Stomach smooth muscle (tissue), 2 donors: ENCODE results near the gene CTU2.

Experiments
- H3K27ac ChIP-seq: one replicate; pipeline ENCODE4 v1.7.0; 2013; ENCODE audit warnings: mild to moderate bottlenecking, low read length, inconsistent platforms
- H3K27me3 ChIP-seq, 2 donors: one replicate each; pipeline ENCODE4 v1.7.0; 2013; ENCODE audit warnings: low read length in 2 of 2; ENCODE audit not compliant: insufficient read depth in 2 of 2, control insufficient read depth in 1 of 2
- H3K36me3 ChIP-seq, 2 donors: one replicate each; pipeline ENCODE4 v1.7.0; 2013; ENCODE audit warnings: low read length in 2 of 2; ENCODE audit not compliant: control insufficient read depth in 2 of 2, insufficient read depth in 2 of 2
- H3K4me1 ChIP-seq: one replicate; pipeline ENCODE4 v1.7.0; 2013; ENCODE audit warnings: low read length; ENCODE audit not compliant: control insufficient read depth, insufficient read depth
- H3K4me3 ChIP-seq, 2 donors: one replicate each; pipeline ENCODE4 v1.7.0; 2013; ENCODE audit warnings: low read length in 2 of 2
- H3K9ac ChIP-seq, 2 donors: one replicate each; pipeline ENCODE4 v1.7.0; 2013; ENCODE audit warnings: low read length in 2 of 2, mild to moderate bottlenecking in 1 of 2
- H3K9me3 ChIP-seq, 2 donors: one replicate each; pipeline ENCODE4 v1.7.0; 2013; ENCODE audit warnings: low read length in 2 of 2; ENCODE audit not compliant: control insufficient read depth in 2 of 2
- donor health status: healthy.
- donor health status: Pancreatic carcinoma.

Gene CTU2

DNA sequence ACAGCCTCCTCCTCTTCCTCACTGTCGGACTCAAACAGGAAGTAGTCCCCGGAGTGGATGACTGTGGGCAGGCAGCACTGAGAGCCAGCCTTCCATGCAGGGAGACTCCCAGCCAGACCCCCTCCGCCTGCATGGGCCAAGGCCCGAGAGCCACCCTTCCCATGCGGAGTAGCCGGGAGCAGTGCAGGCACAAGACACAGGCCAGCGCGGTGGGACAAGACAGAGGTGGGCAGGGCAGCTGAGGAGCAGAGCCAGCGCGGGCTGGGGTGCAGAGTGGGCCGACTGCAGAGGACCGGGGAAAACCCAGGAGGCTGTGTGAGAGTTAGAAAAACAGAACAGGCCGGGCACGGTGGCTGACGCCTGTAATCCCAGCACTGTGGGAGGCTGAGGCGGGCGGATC, 17.6 kb downstream of the CTU2 start:
- Histone ChIP-seq H3K9ac (no peak overlapping the region), H3K27ac (no peak overlapping the region), H3K4me1 (peaks cover 9% of the 10 kb centered on the region), H3K9me3 (no peaks in the 10 kb centered on the region), H3K36me3 (peaks cover 56 to 57% of the 10 kb centered on the region in 2 donors), H3K4me3 (no peak overlapping the region), H3K27me3 (no peaks in the 10 kb centered on the region)

DNA sequence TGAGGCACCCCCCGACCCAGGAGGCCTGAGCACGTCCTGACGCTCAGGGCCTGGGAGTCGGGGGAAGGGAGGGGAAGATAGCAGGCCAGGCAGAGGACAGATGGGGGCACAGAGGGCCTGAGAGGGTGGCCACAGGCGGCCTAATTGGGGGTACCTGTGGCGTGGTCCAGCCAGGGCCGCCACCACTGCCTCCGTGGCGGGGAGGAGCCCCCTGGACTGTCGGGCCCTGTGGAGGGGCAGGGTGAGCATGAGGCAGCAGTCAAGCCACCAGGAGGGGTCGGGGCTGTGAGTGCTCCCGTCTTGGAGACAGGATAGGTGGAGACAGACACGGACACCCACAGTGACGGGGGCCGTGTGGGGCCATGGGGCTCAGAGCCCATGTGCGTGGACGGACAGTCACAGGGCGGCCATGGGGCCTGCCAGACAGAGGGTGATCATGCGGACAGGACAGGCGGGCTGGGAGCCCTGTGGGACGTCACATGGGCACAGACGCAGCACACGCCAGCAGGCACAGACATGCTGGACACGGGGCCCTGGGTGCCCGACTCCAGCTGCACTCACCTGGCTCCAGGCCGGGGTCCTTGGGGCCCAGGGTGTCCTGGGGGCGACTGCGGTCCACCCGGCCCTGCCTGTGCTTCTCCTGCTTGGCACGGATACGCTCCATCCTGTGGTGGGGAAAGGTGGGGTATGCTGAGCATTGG, 18.7 kb downstream of the CTU2 start:
- Histone ChIP-seq H3K36me3 (peaks cover 50 to 51% of the 10 kb centered on the region in 2 donors), H3K9me3 (no peaks in the 10 kb centered on the region), H3K9ac (no peak overlapping the region), H3K27me3 (no peaks in the 10 kb centered on the region), H3K27ac (no peak overlapping the region), H3K4me1 (no peaks in the 10 kb centered on the region), H3K4me3 (no peak overlapping the region)

DNA sequence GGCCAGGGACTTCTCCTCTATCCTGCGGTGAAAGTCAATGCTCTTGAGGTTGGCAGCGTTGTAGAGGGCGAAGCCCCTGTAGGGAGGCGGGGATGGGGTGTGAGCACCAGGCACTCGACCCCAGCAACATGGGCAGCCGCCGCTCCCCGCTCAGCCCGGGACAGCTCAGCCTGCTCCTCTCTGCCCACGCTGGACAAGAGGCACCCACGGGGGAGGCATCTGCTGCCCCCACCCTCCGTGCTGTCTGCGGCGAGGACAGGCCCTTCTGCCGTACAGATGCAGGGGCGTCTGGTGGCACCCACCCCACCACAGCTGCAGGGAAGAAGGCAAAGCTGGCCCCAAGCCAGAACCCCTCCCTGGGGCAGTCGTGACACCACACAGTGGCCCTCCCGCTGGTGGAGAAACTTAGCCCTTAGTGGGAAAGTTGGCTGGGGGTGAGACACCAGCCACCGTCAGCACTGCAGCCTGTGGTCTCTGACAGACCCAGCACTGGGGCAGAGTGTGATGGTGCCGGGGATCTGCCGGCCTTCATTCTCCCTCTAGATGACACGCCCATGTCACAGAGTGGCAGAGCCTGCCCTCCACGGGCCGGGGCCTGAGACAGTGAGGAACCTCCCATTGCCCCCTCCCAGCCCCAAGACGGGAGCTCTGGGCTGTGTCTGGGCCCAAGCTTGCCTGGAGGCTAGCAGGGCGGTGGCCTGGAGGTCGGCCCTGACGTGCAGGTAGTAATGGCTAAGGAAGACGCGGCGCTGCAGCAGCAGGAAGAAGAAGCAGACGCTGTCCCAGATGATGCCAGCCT, 19.5 kb downstream of the CTU2 start:
- H3K36me3 ChIP-seq: peaks cover 49 to 51% of the 10 kb centered on the region in 2 donors

DNA sequence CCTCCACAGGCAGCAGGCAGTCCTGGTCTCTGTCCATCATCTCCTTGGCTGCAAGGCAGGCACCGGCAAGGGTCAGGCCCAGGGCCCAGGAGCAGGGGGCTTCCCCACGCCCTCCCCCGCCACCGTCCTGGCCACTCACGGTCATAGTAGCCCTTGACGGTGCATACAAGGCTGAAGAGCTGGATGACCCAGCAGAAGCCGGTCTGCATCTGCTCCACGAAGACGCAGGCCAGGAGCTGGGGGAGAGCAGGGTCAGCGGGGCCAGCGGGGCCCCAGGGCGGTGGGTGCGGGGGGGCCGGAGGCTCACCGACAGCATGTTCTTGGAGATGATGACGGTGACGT, 20.1 kb downstream of the CTU2 start:
- Histone ChIP-seq H3K27me3 (no peaks in the 10 kb centered on the region), H3K36me3 (peaks cover 49% of the 10 kb centered on the region in 2 donors), H3K27ac (no peak overlapping the region), H3K9me3 (no peaks in the 10 kb centered on the region), H3K4me1 (no peaks in the 10 kb centered on the region), H3K4me3 (no peak overlapping the region), H3K9ac (no peak overlapping the region)

More for the DNA sequence above, 19.5 kb downstream of the CTU2 start:
- no peaks in the 10 kb centered on the region for H3K9me3 ChIP-seq
- no peaks in the 10 kb centered on the region for H3K4me1 ChIP-seq
- no peak overlapping the region for H3K9ac ChIP-seq
- no peaks in the 10 kb centered on the region for H3K27me3 ChIP-seq
- no peak overlapping the region for H3K4me3 ChIP-seq
- no peak overlapping the region for H3K27ac ChIP-seq

DNA sequence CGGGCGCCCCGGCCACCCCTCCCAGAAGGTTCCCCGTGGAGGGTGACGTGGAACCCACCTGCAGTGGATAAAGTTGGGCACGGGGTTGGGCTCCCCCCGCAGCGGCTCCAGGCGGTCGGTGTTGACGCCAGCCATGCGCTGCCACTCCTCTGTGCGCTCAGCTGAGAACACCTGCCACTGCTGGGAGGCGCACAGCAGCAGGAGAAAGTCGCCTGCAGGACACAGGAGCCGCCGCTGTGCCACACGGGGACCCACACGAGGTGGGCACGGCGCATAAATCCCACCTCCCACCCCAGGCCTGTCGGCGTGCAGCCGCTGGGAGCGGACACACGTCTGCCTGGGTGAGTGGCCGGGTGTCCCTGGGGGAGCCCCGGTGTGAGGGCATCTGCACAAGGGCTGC, 20.7 kb downstream of the CTU2 start:
- no peak overlapping the region for H3K9ac ChIP-seq
- H3K36me3 ChIP-seq: peaks cover 43 to 47% of the 10 kb centered on the region in 2 donors
- H3K9me3 ChIP-seq: no peaks in the 10 kb centered on the region
- no peaks in the 10 kb centered on the region for H3K4me1 ChIP-seq
- no peaks in the 10 kb centered on the region for H3K27me3 ChIP-seq
- H3K4me3 ChIP-seq: no peak overlapping the region
- no peak overlapping the region for H3K27ac ChIP-seq

DNA sequence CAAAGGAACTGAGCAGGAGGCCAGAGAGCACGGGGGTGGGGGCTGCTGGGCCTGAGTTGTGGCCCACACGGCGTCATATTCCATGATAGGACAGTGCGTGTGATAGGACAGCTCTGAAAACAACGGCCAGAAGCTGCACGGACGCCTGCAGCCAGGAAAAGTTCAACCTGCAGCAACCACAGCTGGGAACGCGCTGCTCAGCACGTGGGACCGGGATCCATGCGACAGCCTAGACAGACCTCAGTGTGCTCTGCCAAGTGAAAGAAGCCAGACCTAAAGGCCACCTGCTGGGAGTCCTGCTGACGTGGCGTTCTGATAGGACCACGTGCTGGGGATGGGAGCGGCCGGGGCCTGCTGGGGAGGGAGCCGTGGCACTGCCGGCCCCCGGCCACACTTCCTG, 21.6 kb downstream of the CTU2 start:
- Histone ChIP-seq H3K9ac (no peak overlapping the region), H3K9me3 (no peaks in the 10 kb centered on the region), H3K4me1 (peaks cover 2% of the 10 kb centered on the region), H3K27me3 (no peaks in the 10 kb centered on the region), H3K4me3 (no peak overlapping the region), H3K36me3 (peaks cover 38 to 39% of the 10 kb centered on the region in 2 donors), H3K27ac (no peak overlapping the region)

DNA sequence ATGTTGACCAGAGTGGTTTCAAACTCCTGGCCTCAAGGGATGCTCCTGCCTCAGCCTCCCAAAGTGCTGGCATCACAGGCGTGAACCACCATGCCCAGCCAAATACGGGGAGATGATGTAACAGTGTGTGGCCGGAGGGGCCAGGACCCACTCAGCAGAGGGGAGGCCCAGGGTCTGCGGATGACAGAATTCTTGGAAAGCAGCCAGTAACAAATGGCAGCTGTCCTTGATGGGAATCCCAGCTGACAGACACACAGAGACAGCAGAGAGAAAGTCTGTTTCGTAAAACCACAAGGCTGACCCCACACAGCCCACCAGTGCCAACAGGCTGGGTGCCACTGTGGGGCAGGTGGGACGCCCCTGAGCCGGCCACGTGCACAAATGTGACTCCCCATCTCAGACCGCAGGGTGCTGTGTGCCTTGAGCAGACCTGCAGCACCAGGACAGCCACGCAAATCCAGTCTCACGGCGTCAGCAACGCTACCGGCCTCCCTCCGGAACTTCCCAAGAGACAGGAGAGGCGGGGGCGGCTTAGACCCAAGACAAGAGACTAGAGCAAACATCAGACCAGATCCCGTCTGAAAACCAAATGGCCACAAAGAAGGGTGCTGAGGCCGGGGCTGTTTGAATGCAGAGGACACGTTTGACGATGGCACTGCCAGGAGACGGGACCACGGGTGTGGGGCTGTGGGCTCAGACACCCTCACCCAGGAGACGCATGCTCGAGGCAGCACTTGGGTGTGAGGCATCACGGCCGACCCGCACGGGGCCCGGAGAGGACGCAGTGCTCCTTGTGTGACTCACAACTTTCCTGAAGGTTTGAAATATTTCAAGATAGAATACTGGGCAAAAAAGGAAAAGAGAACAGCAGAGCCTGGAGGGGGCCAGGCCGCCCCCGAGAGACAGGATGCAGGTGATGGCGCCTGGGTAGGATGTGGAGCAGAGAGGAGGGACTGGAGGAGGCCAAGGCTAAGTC, 24.6 kb downstream of the CTU2 start:
- Histone ChIP-seq H3K36me3 (peaks cover 35 to 43% of the 10 kb centered on the region in 2 donors), H3K9me3 (no peaks in the 10 kb centered on the region), H3K4me3 (no peak overlapping the region), H3K27ac (no peak overlapping the region), H3K27me3 (no peaks in the 10 kb centered on the region), H3K9ac (no peak overlapping the region), H3K4me1 (peaks cover 2% of the 10 kb centered on the region)

DNA sequence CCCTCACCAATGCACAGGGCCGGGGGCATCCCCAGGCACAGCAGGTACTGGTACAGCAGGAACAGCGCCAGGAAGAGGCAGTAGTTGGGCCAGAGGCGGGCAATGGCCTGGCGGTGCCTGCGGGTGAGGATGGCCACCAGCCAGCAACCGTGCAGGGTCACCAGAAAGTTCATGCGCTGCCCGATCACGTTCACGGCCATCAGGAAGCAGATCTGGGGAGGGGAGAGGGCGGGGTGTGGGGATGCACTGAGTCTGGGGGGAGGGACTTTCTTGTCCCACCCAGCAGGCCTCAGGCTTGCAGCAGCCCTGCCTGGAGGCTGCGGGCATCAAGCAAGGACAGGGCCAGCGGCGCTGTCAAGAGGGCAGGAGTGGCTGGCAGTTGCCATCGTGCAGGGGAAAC, 25.4 kb downstream of the CTU2 start:
- Histone ChIP-seq H3K36me3 (peaks cover 31 to 39% of the 10 kb centered on the region in 2 donors), H3K27ac (no peak overlapping the region), H3K4me3 (no peak overlapping the region), H3K27me3 (no peaks in the 10 kb centered on the region), H3K4me1 (peaks cover 2% of the 10 kb centered on the region), H3K9ac (no peak overlapping the region), H3K9me3 (no peaks in the 10 kb centered on the region)

DNA sequence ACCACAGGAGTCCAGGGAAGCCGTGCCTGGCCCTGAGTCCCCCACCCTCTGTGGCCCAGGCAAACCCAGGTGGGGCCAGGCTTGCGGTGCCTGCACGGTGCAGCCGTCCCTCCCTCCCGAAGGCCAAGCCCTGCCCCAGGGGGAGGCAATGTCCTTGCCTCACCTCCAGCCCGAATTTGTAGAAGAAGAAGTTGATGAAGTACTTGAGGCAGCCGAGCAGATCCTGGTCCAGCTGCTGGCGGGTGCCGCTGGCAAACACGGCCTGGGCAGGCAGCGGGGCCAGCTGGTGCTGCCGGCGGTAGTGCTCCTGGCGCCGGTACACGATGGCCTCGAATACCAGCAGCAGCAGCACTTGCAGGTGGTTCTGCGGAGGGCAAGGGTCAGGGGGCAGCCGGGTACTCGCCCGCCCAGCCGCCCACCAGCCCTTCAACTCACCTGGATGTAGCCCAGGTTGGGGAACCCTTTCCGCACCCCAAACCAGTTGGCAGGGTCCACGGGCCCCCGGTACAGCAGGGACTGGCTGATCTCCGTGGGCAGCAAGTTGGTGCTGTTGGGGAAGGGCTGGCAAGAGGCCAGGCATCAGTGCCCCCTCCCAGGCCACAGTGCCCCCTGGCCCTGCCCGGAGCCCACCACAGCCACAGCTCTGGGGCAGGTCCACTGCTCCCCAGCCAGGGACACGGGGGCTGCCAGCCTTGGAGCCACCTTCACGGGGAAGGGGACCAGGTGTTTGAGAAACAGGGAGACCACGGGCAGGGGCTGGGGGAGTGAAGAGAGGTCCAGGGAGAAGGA, 26.1 kb downstream of the CTU2 start:
- Histone ChIP-seq H3K27me3 (no peaks in the 10 kb centered on the region), H3K9me3 (no peaks in the 10 kb centered on the region), H3K4me1 (peaks cover 5% of the 10 kb centered on the region), H3K4me3 (no peak overlapping the region), H3K27ac (no peak overlapping the region), H3K36me3 (peaks cover 25 to 39% of the 10 kb centered on the region in 2 donors), H3K9ac (no peak overlapping the region)

DNA sequence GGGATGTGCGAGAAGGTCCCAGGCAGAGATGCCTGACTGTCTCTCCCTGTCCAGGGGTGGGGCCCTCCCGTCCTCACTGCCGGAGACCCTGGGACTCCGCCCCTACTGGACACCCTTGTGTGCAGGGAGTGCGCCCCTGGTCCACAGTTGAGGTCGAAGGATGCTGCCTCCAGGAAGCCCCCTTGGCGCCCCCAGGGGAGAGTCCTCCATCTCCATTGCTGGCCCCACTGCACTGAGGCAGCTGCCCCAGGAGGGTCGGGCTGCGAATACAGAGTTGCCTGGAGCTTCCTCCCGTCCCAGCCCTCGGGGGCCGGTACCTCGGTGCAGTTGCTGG, 26.6 kb downstream of the CTU2 start:
- Histone ChIP-seq H3K4me1 (peaks cover 11% of the 10 kb centered on the region), H3K9me3 (no peaks in the 10 kb centered on the region), H3K9ac (no peak overlapping the region), H3K27ac (no peak overlapping the region), H3K27me3 (no peaks in the 10 kb centered on the region), H3K4me3 (no peak overlapping the region), H3K36me3 (peaks cover 23 to 34% of the 10 kb centered on the region in 2 donors)
